ENCODE results near the gene PIGQ.

The PIGQ gene

DNA sequence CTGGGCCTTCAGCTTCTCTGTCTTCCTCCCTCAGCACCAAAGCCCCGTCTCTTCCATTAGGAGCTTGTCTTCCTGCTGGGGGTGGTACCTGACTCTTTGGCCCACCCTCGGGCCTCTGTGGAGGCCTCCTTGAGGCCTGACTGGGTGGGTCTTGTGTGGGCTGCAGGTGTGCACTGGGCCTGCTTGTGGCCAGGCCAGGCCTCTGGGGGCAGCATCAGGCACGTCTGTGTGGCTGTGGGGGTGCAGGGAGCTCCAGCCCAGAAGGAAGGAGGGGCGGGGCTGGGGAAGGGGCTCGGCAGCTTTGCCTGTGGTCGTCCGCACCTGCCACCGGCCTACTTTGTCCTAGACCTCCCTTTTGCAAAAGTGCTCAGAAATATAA lies 7.0 kb downstream of the PIGQ start:
- TF ChIP-seq, protein P1, sequence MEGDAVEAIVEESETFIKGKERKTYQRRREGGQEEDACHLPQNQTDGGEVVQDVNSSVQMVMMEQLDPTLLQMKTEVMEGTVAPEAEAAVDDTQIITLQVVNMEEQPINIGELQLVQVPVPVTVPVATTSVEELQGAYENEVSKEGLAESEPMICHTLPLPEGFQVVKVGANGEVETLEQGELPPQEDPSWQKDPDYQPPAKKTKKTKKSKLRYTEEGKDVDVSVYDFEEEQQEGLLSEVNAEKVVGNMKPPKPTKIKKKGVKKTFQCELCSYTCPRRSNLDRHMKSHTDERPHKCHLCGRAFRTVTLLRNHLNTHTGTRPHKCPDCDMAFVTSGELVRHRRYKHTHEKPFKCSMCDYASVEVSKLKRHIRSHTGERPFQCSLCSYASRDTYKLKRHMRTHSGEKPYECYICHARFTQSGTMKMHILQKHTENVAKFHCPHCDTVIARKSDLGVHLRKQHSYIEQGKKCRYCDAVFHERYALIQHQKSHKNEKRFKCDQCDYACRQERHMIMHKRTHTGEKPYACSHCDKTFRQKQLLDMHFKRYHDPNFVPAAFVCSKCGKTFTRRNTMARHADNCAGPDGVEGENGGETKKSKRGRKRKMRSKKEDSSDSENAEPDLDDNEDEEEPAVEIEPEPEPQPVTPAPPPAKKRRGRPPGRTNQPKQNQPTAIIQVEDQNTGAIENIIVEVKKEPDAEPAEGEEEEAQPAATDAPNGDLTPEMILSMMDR (IDR thresholded peaks at IDR 0.05; ENCODE audit: borderline replicate concordance, control extremely low read depth, extremely low read depth, insufficient read depth, missing control alignments) = no peak
- in situ Hi-C loops (cut with MboI; ENCODE audit: low sequenced_read_pairs, unreplicated experiment) = no loop called here
- no peak for DNase-seq (ENCODE audit: low spot score)

DNA sequence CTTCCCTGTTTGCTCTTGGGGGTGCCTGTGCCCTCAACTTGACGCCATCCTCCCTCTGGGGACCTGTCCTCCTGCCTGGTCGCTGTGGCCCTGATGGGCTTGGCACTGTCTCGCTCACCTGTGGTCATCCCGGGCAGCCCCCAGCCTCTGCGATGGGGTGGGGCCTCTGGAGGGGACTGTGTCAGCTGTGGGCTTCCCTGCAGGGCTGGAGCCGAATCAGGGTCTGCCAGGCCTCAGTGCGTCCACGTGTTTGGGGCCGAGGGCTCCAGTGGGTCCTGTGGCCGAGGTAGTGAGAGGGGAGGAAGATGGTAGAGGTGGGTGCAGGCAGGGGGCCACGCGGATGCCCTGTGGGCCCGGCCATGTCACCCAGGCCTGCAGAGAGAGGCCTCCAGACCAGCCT lies 8.0 kb downstream of the PIGQ start:
- in situ Hi-C loops (cut with MboI; ENCODE audit: low sequenced_read_pairs, unreplicated experiment) = no loop called here
- DNase-seq (ENCODE audit: low spot score) = no peak
- TF ChIP-seq, protein P1 (IDR thresholded peaks at IDR 0.05; ENCODE audit: borderline replicate concordance, control extremely low read depth, extremely low read depth, insufficient read depth, missing control alignments) = no peak

DNA sequence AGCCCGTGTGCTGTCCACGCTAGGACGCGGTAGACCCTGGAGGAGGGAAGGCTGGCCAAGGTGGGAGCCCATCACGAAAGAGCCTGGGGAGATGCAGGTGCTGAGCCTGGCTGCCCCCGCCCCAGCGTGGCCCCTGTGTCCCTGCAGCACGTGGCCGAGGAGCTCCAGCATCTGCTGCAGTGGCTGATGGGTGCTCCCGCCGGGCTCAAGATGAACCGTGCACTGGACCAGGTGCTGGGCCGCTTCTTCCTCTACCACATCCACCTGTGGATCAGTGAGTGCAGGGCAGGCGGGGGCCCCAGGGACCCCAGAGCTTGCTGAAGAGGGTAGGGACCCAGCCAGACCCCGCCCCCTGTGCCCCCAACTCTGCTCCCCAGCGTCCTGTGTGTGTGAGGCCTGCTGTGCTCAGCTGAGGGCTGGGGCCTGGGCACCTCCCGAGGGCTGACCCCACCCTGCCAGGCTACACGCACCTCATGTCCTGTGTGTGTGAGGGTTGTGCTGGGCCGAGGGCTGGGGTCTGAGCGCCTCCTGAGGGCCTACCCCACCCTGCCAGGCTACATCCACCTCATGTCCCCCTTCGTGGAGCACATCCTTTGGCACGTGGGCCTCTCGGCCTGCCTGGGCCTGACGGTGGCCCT lies 8.6 kb downstream of the PIGQ start:
- TF ChIP-seq, protein P1 (IDR thresholded peaks at IDR 0.05; ENCODE audit: borderline replicate concordance, control extremely low read depth, extremely low read depth, insufficient read depth, missing control alignments) = no peak
- in situ Hi-C loops (cut with MboI; ENCODE audit: low sequenced_read_pairs, unreplicated experiment) = no loop called here
- DNase-seq (ENCODE audit: low spot score) = no peak

DNA sequence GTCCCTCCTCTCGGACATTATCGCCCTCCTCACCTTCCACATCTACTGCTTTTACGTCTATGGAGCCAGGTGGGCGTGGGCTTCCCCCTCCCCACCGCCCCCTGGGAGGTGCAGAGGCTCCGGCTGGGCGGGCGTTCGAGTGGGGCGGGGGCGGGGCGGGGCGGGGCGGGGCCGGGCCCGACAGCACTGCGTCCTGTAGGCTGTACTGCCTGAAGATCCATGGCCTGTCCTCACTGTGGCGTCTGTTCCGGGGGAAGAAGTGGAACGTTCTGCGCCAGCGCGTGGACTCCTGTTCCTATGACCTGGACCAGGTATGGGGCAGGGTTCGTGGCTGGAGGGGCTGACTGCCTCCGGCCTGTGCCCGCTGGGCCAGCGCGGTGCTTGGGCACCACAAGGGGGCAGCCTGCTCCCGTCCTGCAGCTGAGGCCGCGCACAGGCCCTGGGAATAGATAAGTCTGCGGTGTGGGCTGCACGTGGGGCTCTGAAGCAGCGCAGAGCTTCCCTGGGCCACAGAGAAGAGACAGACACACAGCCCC lies 9.2 kb downstream of the PIGQ start:
- peak; percentile 84 for DNase-seq (ENCODE audit: low spot score)
- TF ChIP-seq, protein P1 (IDR thresholded peaks at IDR 0.05; ENCODE audit: borderline replicate concordance, control extremely low read depth, extremely low read depth, insufficient read depth, missing control alignments) = peak; percentile 95
- in situ Hi-C loops (cut with MboI; ENCODE audit: low sequenced_read_pairs, unreplicated experiment) = no loop called here

DNA sequence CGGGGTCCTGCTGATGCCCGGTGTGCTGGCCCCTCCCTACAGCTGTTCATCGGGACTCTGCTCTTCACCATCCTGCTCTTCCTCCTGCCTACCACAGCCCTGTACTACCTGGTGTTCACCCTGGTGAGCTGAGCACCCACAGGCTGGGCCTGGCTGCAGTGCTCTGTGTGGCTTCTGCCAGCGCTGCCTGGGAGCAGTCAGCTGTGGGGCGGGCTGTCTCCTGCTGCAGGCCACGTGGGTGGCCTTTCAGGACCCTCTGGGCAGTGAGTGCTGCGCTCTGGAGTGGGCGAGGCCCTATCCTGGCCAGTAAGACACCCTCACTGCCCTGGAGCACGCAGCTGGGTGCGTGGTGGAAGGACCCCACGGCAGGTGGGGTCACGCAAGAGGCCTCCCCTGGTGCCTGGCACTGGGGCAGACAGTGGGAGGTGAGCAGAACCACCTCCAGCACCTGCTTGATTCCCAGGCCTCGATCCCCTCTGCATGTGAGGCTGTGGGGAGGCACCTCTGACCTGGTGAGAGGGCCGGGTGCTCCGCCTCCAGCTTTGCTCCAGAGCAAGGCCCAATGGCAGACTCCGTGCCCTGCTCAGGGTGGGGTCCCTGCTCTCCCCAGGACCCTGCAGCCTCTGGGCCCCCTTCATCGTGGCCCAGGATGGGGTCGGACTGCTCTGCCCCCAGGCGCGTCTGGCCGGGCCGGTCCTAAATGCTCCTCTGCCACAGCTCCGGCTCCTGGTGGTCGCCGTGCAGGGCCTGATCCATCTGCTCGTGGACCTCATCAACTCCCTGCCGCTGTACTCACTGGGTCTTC lies 10.6 kb downstream of the PIGQ start:
- TF ChIP-seq, protein P1 (IDR thresholded peaks at IDR 0.05; ENCODE audit: borderline replicate concordance, control extremely low read depth, extremely low read depth, insufficient read depth, missing control alignments) = no peak
- no peak for DNase-seq (ENCODE audit: low spot score)
- in situ Hi-C loops (cut with MboI; ENCODE audit: low sequenced_read_pairs, unreplicated experiment) = no loop called here

DNA sequence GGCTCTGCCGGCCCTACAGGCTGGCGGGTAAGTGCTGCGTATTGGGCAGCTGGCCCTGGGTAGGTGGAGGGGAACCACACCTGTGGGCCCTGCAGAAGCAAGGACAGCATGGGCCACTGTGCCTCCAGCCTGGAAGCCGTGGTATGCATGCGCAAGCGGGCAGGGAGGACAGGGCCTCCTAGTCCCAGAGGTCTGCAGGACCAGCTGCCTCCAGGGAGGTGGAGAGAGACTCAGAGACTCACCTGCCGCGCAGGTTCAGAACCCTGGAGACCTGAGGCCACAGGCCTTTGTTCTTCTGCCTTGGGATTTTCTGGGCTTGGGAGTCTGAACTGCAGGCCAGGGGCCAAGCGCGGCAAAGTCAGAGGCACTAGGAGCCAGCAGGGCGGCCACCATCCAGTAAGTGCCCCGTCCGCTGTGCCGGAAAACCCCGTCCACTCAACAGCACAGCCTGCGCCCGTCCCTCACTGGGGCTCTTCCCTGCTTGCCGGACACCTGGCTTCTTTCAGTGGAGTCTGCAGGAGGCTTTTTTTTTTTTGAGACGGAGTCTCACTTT lies 11.3 kb downstream of the PIGQ start:
- in situ Hi-C loops (cut with MboI; ENCODE audit: low sequenced_read_pairs, unreplicated experiment) = no loop called here
- DNase-seq (ENCODE audit: low spot score) = no peak
- TF ChIP-seq, protein P1 (IDR thresholded peaks at IDR 0.05; ENCODE audit: borderline replicate concordance, control extremely low read depth, extremely low read depth, insufficient read depth, missing control alignments) = no peak
